ENCODE results near the gene TMEM50B. TPM values are rescaled to one million over a fixed set of nuclear protein-coding genes. Genes with fewer than 3 reads are reported as not detected.
A peak's percentile ranks its signal among the peaks of the same experiment; 100 is the strongest.

Gene TMEM50B
- total RNA-seq, 2 donors from 2014 or later, result 51.4 to 79.9 TPM

GRCh38 chr21:33437140-33437539, 42.6 kb downstream of the TMEM50B start:
- Histone ChIP-seq H3K36me3 (peaks cover 26% of the 10 kb centered on the region), H3K27me3 (replicated peaks; ENCODE audit: insufficient read depth) (no peaks in the 10 kb centered on the region), H3K4me1 (ENCODE audit: control insufficient read depth in 1 of 2, low read depth in 2 of 2) (peaks cover 17 to 28% of the 10 kb centered on the region in 2 donors), H3K27ac (peak overlapping the region in 1 of 2 donors; percentile 53), H3K4me3 (no peak overlapping the region), H3K9me3 (no peaks in the 10 kb centered on the region)
- no peak for DNase-seq (ENCODE audit: low spot score)
- TF ChIP-seq CTCF (IDR thresholded peaks at IDR 0.05), result no peak
- ATAC-seq (ENCODE audit: insufficient number of reproducible peaks, low FRiP score, low read depth), result no peak

GRCh38 chr21:33434770-33435360, 44.9 kb downstream of the TMEM50B start:
- H3K27ac ChIP-seq, result peak overlapping the region; percentile 79 to 85
- H3K27me3 ChIP-seq (replicated peaks; ENCODE audit: insufficient read depth), result no peaks in the 10 kb centered on the region
- ATAC-seq (ENCODE audit: insufficient number of reproducible peaks, low FRiP score, low read depth) (peak; percentile 96), DNase-seq (ENCODE audit: low spot score) (no peak)
- no peaks in the 10 kb centered on the region for H3K9me3 ChIP-seq
- H3K4me1 ChIP-seq (ENCODE audit: control insufficient read depth in 1 of 2, low read depth in 2 of 2), result peaks cover 17 to 27% of the 10 kb centered on the region in 2 donors
- peaks cover 42% of the 10 kb centered on the region for H3K36me3 ChIP-seq
- H3K4me3 ChIP-seq, result peak overlapping the region; percentile 16
- TF ChIP-seq CTCF (IDR thresholded peaks at IDR 0.05), result no peak

- H3K4me1 ChIP-seq (ENCODE audit: control insufficient read depth in 1 of 2, low read depth in 2 of 2), result peaks cover 20 to 30% of the 10 kb centered on the region in 2 donors
- H3K36me3 ChIP-seq, result peaks cover 53% of the 10 kb centered on the region
- DNase-seq (ENCODE audit: low spot score) (no peak), ATAC-seq (ENCODE audit: insufficient number of reproducible peaks, low FRiP score, low read depth) (no peak)
- peak overlapping the region; percentile 60 to 85 for H3K27ac ChIP-seq
- no peaks in the 10 kb centered on the region for H3K9me3 ChIP-seq
- H3K4me3 ChIP-seq, result no peak overlapping the region
- TF ChIP-seq CTCF (IDR thresholded peaks at IDR 0.05), result no peak
- no peaks in the 10 kb centered on the region for H3K27me3 ChIP-seq (replicated peaks; ENCODE audit: insufficient read depth)
These were observed 46.2 kb downstream of the TMEM50B start for GRCh38 chr21:33433425-33434114.

- Histone ChIP-seq H3K27me3 (replicated peaks; ENCODE audit: insufficient read depth) (no peaks in the 10 kb centered on the region), H3K36me3 (peaks cover 55% of the 10 kb centered on the region), H3K4me3 (no peak overlapping the region), H3K9me3 (no peaks in the 10 kb centered on the region), H3K4me1 (ENCODE audit: control insufficient read depth in 1 of 2, low read depth in 2 of 2) (peaks cover 20 to 34% of the 10 kb centered on the region in 2 donors), H3K27ac (peak overlapping the region; percentile 60 to 85)
- DNase-seq (ENCODE audit: low spot score) (no peak), ATAC-seq (ENCODE audit: insufficient number of reproducible peaks, low FRiP score, low read depth) (no peak)
- no peak for TF ChIP-seq CTCF (IDR thresholded peaks at IDR 0.05)
These were observed 46.8 kb downstream of the TMEM50B start for GRCh38 chr21:33433001-33433400.

- DNase-seq (ENCODE audit: low spot score) (no peak), ATAC-seq (ENCODE audit: insufficient number of reproducible peaks, low FRiP score, low read depth) (no peak)
- no peak for TF ChIP-seq CTCF (IDR thresholded peaks at IDR 0.05)
- H3K36me3 ChIP-seq, result peaks cover 52% of the 10 kb centered on the region
- H3K27me3 ChIP-seq (replicated peaks; ENCODE audit: insufficient read depth), result no peaks in the 10 kb centered on the region
- H3K4me1 ChIP-seq (ENCODE audit: control insufficient read depth in 1 of 2, low read depth in 2 of 2), result peaks cover 20 to 34% of the 10 kb centered on the region in 2 donors
- no peaks in the 10 kb centered on the region for H3K9me3 ChIP-seq
- H3K4me3 ChIP-seq, result no peak overlapping the region
- H3K27ac ChIP-seq, result no peak overlapping the region
These were observed 47.3 kb downstream of the TMEM50B start for GRCh38 chr21:33432496-33432895.
